Thyroid gland (tissue), 4 donors: Measurements from ENCODE around the gene SLMAP. TPM values are rescaled to one million over a fixed set of nuclear protein-coding genes. Genes with fewer than 3 reads are reported as not detected.

Source experiments
- DNase-seq, 2 donors: peaks; one replicate each; pipeline ENCODE4 v3.0.0-alpha.2; 2019
- H3K27ac ChIP-seq, 3 donors: fragments of 200-600 bp; sonication (generic); 1 replicate in 2 of 3; 2 replicates in 1 of 3; pipeline ENCODE4 v1.5.1; 2016 to 2019; ENCODE audit warnings: mild to moderate bottlenecking in 1 of 3, moderate library complexity in 1 of 3
- H3K27me3 ChIP-seq: fragments of 200-600 bp; sonication (generic); one replicate; pipeline ENCODE4 v1.5.1; 2019
- H3K36me3 ChIP-seq, 2 donors: fragments of 200-600 bp; sonication (generic); one replicate each; pipeline ENCODE4 v1.5.1; 2016 to 2019
- H3K4me1 ChIP-seq, 2 donors: fragments of 200-600 bp; sonication (generic); one replicate each; pipeline ENCODE4 v1.5.1; 2017 to 2019
- H3K4me3 ChIP-seq, 3 donors: fragments of 200-600 bp; sonication (generic); replicated peaks in 1 of 3; 1 replicate in 2 of 3; 2 replicates in 1 of 3; pipeline ENCODE4 v1.5.1; 2016; ENCODE audit warnings: mild to moderate bottlenecking in 1 of 3
- H3K9me3 ChIP-seq: fragments of 200-600 bp; sonication (generic); one replicate; pipeline ENCODE4 v1.5.1; 2017
- POLR2A ChIP-seq, 2 donors: fragments of 450-650 bp; IDR thresholded peaks; one replicate each; pipeline ENCODE4 v1.6.1; 2017; ENCODE audit warnings: antibody characterized with exemption in 2 of 2, mild to moderate bottlenecking in 2 of 2, moderate library complexity in 1 of 2
- WGBS, 2 donors: methylation state at CpG; one replicate each; pipeline ENCODE4 v1.1.5; 2017; 5-methylcytosine and 5-hydroxymethylcytosine counted together
- intact Hi-C: fragments of 100-400 bp; cut with DNase I; formaldehyde crosslinking; loops from one replicate; pipeline ENCODE4 v1.15.1; 2023
- total RNA-seq, 4 donors: library from RNA; depleted of rRNA; stranded (reverse); fragments of >200 nt; gene quantifications; one replicate each; pipeline ENCODE4 v1.2.3, GENCODE V29; 2016
- TF ChIP-seq, protein P1 (sequence below), 6 experiments: fragments of 200-600 bp in 3 of 6; fragments of 450-650 bp in 3 of 6; sonication (generic) in 3 of 6; IDR thresholded peaks; one replicate each; pipeline ENCODE4 v1.5.1; 2016 to 2019; ENCODE audit warnings: antibody characterized with exemption in 6 of 6, mild to moderate bottlenecking in 2 of 6, inconsistent platforms in 1 of 6, moderate library complexity in 1 of 6

SLMAP gene
- total RNA-seq, 4 donors from 2014 or later: 79.7 to 89.4 (median 83.4) TPM

GRCh38 chr3:57729334-57730045, 26.6 kb upstream of the SLMAP start:
- Histone ChIP-seq H3K27ac (peak overlapping the region in 1 of 3 donors; percentile 2), H3K4me3 (no peak overlapping the region), H3K27me3 (no peaks in the 10 kb centered on the region), H3K9me3 (no peaks in the 10 kb centered on the region), H3K4me1 (peaks cover 0 to 5% of the 10 kb centered on the region in 2 donors), H3K36me3 (no peaks in the 10 kb centered on the region)
- TF ChIP-seq POLR2A (IDR thresholded peaks at IDR 0.05): no peak
- TF ChIP-seq, protein P1, sequence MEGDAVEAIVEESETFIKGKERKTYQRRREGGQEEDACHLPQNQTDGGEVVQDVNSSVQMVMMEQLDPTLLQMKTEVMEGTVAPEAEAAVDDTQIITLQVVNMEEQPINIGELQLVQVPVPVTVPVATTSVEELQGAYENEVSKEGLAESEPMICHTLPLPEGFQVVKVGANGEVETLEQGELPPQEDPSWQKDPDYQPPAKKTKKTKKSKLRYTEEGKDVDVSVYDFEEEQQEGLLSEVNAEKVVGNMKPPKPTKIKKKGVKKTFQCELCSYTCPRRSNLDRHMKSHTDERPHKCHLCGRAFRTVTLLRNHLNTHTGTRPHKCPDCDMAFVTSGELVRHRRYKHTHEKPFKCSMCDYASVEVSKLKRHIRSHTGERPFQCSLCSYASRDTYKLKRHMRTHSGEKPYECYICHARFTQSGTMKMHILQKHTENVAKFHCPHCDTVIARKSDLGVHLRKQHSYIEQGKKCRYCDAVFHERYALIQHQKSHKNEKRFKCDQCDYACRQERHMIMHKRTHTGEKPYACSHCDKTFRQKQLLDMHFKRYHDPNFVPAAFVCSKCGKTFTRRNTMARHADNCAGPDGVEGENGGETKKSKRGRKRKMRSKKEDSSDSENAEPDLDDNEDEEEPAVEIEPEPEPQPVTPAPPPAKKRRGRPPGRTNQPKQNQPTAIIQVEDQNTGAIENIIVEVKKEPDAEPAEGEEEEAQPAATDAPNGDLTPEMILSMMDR (IDR thresholded peaks at IDR 0.05): no peak
- no peak for DNase-seq
- intact Hi-C loops: no loop called here
- 93% methylated on average over 10 to 11 of the region's 11 CpGs for WGBS, 2 donors

DNA sequence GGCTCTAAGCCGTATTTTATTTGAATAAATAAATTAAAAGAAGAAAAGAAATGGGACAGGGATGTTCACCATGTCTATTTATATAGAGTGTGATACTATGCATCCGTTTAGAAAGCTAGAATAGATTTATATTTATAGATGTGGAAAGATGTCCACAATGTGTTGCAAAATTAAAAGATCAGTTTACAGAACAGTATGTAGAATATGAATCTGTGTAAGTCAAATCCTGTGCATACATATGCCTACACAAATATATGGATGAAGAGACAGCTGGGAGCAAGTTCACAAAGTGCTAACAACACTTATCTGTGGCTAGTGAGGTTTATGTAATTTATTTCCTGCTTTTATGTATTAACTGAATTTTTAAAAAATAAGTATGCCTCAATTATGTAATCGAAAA, 25.4 kb upstream of the SLMAP start:
- WGBS, 2 donors: 89% methylated on average over 3 of the region's 3 CpGs
- Histone ChIP-seq H3K27me3 (no peaks in the 10 kb centered on the region), H3K9me3 (no peaks in the 10 kb centered on the region), H3K27ac (no peak overlapping the region), H3K36me3 (no peaks in the 10 kb centered on the region), H3K4me3 (no peak overlapping the region), H3K4me1 (peaks cover 0 to 5% of the 10 kb centered on the region in 2 donors)
- DNase-seq: no peak
- no peak for TF ChIP-seq POLR2A (IDR thresholded peaks at IDR 0.05)
- TF ChIP-seq, protein P1 (IDR thresholded peaks at IDR 0.05): no peak
- intact Hi-C loops: no loop called here

GRCh38 chr3:57731311-57731710, 24.8 kb upstream of the SLMAP start:
- Histone ChIP-seq H3K9me3 (no peaks in the 10 kb centered on the region), H3K4me1 (peaks cover 0 to 5% of the 10 kb centered on the region in 2 donors), H3K4me3 (no peak overlapping the region), H3K27me3 (no peaks in the 10 kb centered on the region), H3K36me3 (no peaks in the 10 kb centered on the region), H3K27ac (no peak overlapping the region)
- TF ChIP-seq POLR2A (IDR thresholded peaks at IDR 0.05): no peak
- TF ChIP-seq, protein P1 (IDR thresholded peaks at IDR 0.05): no peak
- intact Hi-C loops: no loop called here
- no peak for DNase-seq
- 89 to 93% methylated on average over 1 of the region's 1 CpG for WGBS, 2 donors

GRCh38 chr3:57733790-57734189, 22.3 kb upstream of the SLMAP start:
- Histone ChIP-seq H3K4me1 (peaks cover 0 to 7% of the 10 kb centered on the region in 2 donors), H3K4me3 (no peak overlapping the region), H3K27ac (no peak overlapping the region), H3K36me3 (no peaks in the 10 kb centered on the region), H3K27me3 (no peaks in the 10 kb centered on the region), H3K9me3 (no peaks in the 10 kb centered on the region)
- intact Hi-C loops: no loop called here
- WGBS, 2 donors: 81 to 96% methylated on average over 2 of the region's 2 CpGs
- TF ChIP-seq, protein P1 (IDR thresholded peaks at IDR 0.05): no peak
- no peak for TF ChIP-seq POLR2A (IDR thresholded peaks at IDR 0.05)
- DNase-seq: no peak

DNA sequence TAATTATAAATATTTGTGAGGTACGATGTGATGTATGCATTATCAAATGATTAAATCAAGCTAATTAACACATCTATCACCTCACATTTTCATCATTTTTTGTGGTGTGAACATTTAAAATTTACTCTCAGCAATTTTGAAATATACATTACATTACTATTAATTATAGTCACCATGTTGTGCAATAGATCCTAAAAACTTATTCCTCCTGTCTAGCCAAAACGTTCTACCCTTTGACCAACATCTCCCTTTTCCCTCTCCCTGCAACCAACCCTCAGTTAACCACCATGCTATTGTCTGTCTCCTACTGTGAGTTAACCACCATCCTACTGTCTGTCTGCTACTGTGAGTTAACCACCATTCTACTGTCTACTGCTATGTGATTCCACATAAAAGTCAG, 20.7 kb upstream of the SLMAP start:
- no peaks in the 10 kb centered on the region for H3K36me3 ChIP-seq
- H3K27ac ChIP-seq: no peak overlapping the region
- DNase-seq: no peak
- H3K4me3 ChIP-seq: no peak overlapping the region
- no peaks in the 10 kb centered on the region for H3K27me3 ChIP-seq
- TF ChIP-seq, protein P1 (IDR thresholded peaks at IDR 0.05): no peak
- no peak for TF ChIP-seq POLR2A (IDR thresholded peaks at IDR 0.05)
- H3K4me1 ChIP-seq: peaks cover 0 to 3% of the 10 kb centered on the region in 2 donors
- H3K9me3 ChIP-seq: no peaks in the 10 kb centered on the region
- intact Hi-C loops: no loop called here
- 81 to 88% methylated on average over 2 of the region's 2 CpGs for WGBS, 2 donors
